ENCODE measurements around the gene PEMT.

PEMT gene

DNA sequence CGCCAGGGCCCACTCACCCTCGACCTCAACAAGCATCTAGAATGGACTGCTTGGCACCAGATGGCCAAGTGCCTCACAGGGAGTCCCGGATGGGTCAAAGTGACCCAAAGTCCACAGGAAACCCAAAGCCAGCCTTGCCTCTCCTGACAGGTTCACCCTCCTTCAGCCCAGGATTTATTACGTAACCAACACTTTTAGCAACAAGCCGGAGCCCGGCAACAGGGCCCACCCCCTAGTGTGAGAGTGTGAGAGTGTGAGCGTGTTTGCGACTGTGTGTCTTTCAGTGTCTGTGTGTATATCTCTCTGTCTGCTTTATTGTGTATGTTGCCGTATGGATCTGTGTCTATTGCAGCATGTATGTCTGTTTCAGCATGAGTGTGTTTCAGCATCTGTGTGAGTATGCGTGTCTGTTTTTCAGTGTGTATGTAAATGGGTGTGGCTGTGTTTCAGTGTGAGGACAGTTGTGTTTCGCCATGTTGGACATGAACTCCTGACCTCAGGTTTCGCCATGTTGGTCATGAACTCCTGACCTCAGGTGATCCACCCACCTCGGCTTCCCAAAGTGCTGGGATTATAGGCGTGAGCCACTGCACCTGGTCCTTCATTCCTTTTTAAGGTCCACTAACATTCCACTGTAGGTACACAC, 13.7 kb upstream of the PEMT start:
- no peak for DNase-seq (ENCODE audit: low read depth)

DNA sequence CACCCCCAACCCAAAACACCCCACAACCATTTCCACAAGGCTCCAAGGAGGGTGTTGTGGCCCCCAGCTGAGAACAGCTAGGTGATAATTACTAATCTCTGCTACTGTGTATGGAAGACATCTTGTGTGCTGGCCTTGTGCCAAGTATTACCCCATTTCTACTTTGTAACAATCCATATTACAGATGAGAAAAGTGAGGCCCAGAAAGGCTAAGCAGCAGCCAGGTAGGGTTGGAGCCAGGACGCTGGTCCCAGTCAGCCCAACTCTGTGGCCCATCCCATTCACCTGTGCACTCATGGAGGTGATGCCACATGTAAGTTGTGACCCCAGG, 12.4 kb upstream of the PEMT start:
- DNase-seq (ENCODE audit: low read depth): no peak

DNA sequence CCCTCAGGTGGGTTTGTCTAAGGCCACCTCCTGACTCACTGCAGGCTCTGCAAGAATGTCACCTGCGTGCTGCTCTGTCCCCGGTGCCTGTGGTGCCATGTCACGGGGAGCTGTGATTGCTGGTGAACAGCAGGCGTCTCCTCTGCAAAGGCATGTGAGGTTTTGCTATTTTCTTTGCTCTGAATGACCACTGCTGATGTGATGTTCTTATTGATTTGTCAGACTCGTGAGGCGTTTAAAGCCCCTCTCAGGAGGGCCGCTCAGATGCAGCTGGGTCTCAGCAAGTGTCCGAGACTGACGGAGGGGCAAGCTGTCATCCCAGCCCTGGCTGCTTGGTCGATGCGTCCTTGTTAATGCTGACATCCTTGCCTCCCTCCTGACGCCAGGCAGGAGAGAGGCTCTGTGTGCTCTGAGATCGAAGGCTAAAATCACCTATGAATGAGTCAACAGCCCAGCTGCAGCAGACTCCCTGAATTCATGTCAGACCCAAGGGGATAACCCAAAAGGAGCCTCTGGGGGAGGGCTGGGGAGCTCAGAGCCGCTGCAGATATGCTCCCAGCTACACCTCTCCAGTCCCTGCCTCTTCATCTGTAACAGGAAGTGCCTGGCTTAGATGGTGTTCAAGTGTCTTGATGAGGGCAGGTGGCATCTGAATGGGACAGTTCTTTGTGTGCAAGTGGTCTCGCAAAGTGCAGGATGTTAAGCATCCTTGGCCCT, 11.8 kb upstream of the PEMT start:
- no peak for DNase-seq (ENCODE audit: low read depth)

DNA sequence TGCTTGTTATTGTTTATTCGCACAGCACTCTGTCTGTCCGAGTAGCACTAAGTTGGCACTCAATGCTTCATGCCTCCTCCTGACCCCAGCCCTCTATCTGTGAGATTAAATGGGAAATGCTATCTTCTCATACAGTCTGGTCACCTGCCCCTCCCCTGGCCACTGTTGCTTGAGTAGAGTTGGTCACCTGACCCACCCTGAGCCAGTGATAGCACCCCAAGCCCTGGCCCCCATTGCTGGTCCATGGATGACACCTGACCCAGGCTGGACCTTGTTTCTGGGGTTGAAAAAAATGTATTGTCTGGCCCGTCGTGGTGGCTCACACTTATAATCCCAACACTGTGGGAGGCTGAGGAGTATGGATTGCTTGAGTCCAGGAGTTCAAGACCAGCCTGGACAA, 8.5 kb upstream of the PEMT start:
- no peak for DNase-seq (ENCODE audit: low read depth)

DNA sequence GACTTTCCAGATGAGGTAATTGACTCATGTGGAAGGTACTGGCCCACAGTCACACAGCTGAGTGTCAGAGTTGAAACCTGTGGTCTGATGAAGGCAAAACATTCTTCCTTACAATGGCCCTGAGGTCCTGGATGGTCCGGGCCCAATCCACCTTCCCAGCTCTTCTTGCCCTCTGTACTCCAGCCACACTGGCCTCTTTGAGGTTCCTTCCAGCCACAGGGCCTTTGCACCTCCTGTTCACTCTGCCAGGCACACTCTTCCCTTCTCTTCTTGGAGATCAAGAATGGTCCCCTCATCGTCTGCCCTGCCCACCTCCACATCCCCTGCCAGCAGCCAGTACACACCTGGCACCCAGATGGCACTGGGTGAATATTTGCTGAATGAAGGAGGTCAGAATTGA, 6.5 kb upstream of the PEMT start:
- DNase-seq (ENCODE audit: low read depth): no peak

DNA sequence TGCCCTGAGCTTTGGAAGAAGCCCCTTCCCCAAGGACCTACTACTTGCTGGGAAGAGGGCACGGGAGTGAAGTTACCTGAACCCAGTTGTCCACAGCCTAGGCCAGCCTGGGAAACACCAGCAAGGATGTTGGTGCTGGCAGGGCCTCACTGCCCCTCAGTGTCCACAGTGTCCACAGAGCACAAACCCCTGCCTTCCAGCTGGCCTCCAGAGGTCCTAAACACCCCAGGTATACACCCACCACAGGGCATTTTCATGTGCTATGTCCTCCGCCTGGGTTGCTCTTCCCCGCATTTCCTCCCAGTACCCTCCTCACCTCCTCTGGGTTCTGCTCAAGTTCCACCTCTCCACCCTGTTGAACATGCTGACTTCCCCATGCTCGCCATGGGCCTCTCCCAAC, 4.2 kb upstream of the PEMT start:
- no peak for DNase-seq (ENCODE audit: low read depth)

DNA sequence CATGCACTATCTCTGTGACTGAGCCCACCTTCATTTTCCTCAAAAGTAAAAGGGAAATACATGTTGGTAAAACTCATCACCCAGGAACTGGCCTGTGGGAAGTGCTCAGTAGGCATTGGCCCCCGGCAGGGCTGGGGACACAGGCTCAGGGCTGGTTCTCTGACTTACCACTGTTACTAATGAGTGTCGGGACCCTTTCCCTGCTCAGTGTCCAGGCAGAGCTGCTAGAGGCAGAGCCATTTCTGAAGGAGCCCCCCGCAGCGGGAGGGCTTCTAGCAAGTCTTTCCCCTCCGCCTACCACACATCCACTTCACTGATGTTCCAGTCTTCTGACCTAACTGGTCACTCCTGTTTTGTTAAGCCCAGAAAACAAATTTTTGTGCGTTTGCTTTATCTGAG, 1.7 kb upstream of the PEMT start:
- DNase-seq (ENCODE audit: low read depth): no peak

DNA sequence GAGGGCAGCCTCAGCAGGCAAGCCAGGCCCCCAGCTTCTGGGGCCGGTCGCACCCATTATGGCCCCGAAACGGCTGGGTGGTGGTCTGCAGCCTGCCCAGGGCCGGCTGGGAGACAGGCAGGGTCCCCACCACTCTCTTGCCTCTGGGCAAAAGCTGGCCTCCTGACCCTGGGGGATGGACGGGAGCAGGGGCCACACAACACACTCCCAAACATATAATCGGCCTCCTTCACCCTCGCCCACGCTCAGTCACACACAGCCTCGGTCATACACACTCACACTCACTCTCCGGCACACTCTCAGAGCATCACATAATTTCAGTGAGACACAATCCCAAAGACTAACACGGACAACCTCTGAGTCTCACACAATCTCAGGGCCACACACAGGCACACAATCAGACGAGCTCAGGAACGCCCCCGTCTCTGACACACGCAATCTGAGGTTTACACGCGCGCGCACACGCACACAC, 589 bp downstream of the PEMT start:
- DNase-seq (ENCODE audit: low read depth): no peak

DNA sequence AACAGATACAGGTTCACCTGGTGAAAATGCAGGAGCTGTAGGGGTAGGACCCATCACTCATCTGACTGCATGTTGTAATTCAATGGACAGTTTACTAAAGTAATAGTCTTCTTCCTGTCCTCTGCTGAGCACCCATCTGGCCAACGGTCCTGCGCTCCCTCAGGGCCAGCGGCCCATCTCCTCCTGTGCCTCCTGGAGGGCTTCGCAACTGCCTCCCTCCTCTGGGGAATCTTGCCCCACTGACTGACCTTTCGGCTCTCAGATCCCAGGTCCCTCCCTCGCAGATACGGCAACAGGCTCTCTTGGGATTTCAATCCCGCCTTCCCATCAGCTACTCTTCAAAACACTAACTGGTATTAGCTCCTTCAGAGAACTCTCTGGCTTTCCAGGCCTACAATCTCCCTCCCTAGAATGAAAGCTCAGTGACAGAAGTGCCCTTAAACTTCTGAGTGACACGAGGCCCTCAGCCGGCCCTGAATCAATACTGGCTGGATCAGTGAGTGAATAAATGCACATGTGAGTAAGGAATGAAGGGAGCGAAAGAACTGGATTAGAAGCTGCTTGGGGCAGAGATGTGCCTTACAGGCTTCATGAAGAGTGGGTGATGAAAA, 1.3 kb downstream of the PEMT start:
- no peak for DNase-seq (ENCODE audit: low read depth)

DNA sequence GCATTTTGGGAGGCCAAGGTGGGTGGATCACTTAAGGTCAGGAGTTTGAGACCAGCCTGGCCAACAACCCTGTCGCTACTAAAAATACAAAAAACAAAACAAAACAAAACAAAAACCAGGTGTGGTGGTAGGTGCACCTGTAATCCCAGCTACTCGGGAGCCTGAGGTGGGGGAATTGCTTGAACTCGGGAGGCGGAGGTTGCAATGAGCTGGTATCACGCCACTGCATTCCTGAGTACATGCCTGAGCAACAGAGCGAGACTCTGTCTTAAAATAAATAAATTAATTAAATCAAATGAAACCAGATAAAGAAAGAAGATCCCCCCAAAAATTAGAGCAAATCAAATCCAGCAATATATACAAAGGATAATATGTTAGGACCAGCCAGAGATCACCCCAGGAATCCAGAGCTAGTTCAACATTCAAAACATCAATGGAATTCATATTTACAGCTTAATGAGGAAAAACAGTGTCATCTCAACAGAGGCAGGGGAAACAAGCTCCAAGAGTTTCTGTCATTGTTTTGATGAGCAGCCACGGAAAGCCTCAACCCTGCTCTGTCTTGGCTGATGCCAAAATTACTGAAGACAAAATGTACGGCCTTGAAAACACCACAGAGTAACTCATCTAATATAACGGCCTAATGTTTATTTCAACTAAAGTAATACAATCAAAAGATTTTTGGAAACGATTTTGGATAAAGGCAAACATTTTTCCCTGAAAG, 3.7 kb downstream of the PEMT start:
- no peak for DNase-seq (ENCODE audit: low read depth)

DNA sequence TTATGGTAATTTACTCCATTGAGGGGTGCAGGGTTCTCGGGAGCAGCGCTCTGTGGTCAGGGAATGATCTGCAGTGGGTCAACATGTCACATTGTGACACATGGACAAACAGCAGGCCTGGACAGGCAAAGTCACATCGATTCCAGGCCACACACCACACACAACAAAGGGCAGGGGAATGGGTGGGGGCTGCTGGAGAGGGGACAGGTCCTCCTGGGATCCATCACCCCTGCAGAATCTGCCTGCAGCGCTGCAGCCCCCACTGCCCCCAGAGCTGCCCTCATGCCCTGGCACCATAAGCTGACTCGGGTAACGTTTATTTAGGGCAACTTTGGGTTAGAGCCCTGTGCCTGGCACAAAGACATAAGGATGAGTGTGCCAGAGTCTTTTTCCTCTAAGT, 9.1 kb downstream of the PEMT start:
- no peak for DNase-seq (ENCODE audit: low read depth)

DNA sequence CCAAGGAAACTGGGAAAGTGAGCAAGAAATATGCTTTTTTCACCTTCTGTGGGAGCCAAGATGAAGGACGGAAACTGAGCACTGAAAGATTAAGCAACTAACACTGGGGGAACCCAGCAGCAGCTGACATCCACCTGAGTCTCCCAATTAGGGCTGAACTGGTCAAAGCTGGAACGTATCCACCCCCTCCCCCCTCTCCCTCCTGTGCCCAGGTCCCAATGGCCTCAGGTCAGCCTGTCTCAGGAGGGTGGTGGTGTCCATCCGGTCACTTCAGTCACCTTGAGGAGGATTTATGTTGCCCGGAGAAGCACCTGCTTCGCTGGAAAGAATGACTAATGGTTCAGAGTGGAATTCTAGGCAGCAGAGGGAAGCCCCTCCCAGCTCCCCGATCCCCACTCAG, 10.0 kb downstream of the PEMT start:
- no peak for DNase-seq (ENCODE audit: low read depth)

DNA sequence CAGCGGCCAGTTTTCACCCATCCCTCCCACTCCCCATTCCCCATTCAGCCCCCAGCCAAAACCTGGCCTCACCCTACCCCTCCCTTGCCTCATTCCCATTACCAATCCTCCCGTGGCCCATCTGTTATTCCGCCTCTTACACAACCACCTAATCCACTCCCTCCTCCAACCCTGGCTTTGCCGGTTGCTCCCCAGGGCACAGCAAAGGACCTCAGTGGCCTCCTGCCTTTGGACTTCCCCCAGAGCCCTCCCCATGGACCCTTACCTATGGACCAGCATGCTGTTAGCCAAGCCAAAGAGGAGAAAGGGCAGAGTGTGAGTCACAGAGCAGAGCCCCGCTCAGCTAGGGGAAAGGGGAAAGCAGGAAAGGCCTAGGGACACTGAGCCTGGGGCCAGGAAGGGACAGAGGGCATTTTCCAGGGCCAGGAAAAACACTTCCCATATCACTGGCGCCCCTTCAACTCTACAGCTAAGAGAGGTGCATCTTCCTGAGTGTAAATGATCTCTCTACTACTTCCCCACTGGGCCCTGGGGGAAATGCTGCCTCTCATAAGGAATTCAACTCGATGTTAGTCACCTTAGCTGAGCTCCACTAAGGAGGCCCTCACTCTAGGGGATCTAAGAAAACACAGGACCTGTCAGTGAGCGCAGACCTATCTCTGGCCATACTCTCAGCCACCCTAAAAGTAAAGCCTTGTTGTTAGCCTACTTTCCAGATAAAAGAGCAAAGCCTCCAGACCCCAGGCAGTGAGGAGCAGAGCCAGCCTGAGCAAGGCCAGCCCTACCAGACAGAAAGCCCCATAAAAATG, 10.6 kb downstream of the PEMT start:
- peak; percentile 40 for DNase-seq (ENCODE audit: low read depth)

DNA sequence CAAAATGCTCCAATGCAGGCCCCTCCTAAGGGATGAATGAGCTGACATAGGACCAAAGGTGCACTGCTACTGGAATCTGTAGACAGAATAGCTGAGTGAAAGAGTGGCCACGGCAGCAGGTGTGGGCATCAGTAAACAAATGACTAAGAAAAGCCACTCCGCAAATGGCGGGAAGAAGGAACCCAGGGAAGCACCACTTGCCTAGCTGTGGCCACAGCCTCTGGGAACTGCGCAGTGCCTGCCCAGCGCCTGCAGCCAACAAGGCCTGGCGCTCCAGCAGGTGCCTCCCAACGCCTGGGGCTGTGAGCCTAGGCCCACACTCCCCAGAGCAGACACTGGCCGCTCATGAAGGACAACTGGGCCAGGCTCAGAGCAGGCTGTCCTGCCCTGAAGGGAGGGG, 11.8 kb downstream of the PEMT start:
- DNase-seq (ENCODE audit: low read depth): no peak

DNA sequence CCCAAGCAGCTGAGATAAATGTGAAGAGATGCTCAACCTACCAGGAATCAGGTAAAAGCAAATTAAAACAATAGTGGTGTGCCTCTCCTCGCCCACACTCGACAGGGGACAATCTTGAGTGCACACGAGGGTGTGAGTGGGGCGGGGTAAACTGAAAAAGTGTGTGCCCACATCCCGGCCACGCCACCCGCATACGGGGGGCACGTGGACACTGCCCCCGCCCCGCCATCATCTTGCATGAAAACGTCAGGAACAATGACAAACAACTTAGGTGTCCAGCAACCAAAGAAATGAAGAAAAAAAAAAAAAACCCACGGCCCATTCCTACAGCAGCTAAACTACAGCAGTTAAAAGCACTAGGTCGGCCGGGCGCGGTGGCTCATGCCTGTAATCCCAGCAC, 14.1 kb downstream of the PEMT start:
- no peak for DNase-seq (ENCODE audit: low read depth)

DNA sequence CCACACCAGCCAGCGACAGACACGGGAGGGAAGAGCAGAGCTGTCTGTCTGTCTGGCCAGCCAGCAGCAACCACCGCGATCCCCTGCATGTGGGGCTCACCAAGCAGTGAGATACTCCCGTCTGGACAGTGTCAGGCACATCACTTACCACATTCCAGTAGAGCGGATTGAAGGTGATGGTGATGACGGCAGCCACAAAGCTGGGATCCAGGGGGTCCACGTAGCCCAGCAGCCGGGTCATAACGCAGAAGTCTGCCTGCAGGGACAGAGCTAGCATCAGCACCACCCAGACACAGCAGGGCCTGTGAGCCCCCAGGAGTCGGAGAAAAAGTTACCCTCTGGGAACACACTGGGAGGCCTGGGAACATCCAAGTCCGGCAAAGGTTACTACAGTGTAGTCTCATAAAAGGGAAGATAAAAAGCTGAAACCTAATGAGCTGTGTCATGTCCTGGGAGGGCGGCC, 14.7 kb downstream of the PEMT start:
- no peak for DNase-seq (ENCODE audit: low read depth)

DNA sequence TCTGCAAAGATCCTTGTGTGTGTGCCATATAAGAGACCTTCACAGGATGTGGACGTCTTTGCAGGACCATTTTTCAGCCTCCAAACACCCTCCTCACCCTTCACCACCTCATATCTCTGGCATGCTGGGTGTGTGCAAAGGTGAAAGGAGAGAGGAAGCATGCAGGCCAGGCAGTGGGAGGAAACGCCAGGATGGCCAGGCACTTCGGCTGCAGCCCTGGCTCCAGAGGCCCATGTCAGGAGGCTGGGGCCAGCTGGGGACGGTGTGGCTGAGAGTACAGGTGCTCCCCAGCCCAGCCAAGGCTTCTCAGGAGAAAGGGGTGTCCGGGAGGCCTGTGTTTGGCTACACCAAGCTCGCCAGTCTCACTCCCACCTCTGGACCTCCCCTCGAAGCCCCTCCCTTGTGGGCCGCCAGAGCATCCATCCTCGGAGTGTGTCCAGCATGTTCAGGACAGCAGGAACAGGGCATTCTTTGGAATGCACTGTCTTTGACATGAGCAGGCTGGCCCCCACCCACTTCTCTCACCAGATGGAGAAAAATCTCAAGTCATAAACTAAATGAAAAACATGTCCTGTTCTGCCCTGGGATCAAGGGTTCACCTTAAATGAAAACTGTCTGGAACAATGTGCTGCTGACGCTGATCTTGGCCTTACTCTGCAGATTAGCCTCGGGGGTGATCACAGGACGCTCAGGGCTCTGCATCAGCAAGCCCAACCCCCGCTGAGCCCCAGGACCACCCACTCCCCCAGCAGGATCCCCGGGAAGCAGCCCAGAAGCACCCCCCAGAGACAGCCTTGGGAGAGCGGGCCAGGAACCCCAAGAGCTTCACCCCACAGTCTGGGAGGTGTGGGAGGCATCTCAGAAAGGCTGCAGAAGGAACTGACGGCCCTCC, 15.9 kb downstream of the PEMT start:
- DNase-seq (ENCODE audit: low read depth): no peak

DNA sequence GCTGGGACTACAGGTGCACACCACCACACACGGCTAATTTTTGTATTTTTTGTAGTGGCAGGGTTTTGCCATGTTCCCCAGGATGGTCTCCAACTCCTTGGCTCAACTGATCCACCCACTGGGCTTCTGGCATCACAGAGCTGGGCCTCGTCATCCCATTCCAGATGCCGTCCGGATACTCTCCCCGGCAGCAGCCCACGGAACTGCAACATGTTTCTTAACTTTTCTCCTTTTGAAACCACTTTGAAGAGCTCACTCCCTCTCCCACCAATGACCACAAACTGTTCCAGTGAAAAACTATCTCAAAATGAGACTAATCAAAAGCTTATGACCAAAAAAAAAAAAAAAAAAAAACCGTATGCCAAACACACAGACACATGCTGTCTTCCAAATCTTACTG, 17.6 kb downstream of the PEMT start:
- DNase-seq (ENCODE audit: low read depth): no peak

DNA sequence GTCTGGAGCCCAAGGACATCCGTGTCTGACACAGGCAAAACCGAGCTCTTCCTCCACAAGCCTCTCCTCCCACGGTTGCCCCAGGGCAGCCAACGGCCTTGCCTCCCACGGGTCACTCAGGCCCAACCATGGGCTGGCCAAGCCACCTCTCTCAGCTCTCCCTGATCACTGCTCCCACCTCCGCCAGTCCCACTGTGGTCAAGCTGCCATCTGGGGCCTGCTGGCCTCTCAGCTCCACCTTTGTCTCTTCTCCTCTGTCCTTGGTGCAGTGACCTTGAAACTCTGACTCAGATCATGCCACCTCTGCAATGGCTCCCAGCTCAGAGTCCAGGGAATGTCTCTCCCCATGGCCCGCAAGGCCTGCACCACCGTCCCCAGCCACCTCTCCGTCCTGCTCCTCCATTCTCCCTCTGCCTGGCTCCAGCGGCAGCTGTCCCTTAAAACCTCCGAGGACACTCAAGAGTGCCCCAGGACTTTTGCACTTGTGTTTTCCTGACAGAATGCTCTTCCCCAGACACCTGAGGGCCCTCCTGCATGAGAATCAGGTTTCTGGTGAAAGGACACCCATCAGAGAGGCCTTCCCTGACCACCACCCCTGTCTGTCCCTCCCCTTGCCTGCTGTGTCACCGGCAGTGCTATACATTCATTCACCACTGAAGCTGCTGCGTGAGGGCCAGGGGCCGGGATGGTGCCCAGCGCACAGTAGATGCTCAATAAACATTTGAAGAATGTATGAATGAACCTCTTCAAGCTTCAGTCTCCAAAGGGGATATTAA, 19.3 kb downstream of the PEMT start:
- no peak for DNase-seq (ENCODE audit: low read depth)
